H1 (cell line): ENCODE results near the gene TMEM198.

ENCODE experiments used
- CREB1 ChIP-seq: IDR thresholded peaks from 2 replicates; pipeline ENCODE4 v1.6.1; 2012; ENCODE audit warnings: inconsistent platforms
- EZH2 ChIP-seq: fragments of 200-600 bp; sonication (generic); IDR thresholded peaks from 2 replicates; pipeline ENCODE4 v1.7.1; 2012; ENCODE audit warnings: low read depth, mild to moderate bottlenecking, moderate library complexity, low read length, inconsistent platforms; ENCODE audit not compliant: severe bottlenecking
- POLR2AphosphoS5 ChIP-seq: IDR thresholded peaks from 2 replicates; pipeline ENCODE4 v1.6.1; 2011; ENCODE audit warnings: low read depth, low read length
- TF ChIP-seq, protein P1 (sequence below), 3 experiments: IDR thresholded peaks; 1 replicate in 2 of 3; 2 replicates in 1 of 3; pipeline versions ENCODE4 v1.5.1 to v1.6.1; 2011; ENCODE audit warnings: low read length in 3 of 3, mild to moderate bottlenecking in 3 of 3, inconsistent platforms in 2 of 3, low read depth in 1 of 3, moderate library complexity in 1 of 3; ENCODE audit not compliant: insufficient read depth in 1 of 3; ENCODE audit errors: control extremely low read depth in 1 of 3

DNA sequence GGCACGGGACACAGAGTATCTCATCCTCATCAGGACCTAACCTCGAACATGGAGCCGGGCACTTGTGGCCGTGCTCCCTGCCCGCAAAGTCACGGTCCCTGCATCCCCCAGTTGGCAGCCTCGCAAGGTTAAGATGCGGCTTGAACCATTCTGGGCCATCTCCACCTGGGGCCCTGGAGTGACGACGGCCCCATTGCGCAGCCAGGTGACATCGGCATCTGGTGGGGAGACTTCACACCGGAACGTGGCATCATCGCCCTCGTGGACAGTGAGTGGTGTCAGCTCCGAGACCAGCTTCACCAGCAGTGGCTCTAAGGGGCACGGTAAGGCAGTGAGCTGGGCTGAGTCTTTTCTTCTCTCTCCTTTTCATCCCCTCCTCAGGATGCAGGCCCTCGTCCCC is 12.6 kb downstream of the TMEM198 start:
- TF ChIP-seq POLR2AphosphoS5 (no peak; the same call in 1 of the 2 replicates), EZH2 (no peak), CREB1 (no peak)
- TF ChIP-seq, protein P1, sequence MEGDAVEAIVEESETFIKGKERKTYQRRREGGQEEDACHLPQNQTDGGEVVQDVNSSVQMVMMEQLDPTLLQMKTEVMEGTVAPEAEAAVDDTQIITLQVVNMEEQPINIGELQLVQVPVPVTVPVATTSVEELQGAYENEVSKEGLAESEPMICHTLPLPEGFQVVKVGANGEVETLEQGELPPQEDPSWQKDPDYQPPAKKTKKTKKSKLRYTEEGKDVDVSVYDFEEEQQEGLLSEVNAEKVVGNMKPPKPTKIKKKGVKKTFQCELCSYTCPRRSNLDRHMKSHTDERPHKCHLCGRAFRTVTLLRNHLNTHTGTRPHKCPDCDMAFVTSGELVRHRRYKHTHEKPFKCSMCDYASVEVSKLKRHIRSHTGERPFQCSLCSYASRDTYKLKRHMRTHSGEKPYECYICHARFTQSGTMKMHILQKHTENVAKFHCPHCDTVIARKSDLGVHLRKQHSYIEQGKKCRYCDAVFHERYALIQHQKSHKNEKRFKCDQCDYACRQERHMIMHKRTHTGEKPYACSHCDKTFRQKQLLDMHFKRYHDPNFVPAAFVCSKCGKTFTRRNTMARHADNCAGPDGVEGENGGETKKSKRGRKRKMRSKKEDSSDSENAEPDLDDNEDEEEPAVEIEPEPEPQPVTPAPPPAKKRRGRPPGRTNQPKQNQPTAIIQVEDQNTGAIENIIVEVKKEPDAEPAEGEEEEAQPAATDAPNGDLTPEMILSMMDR (IDR thresholded peaks at IDR 0.05; ENCODE audit: control extremely low read depth in 1 of 3, insufficient read depth in 1 of 3, low read depth in 1 of 3, low read length in 3 of 3) = no peak
